SK-N-SH treated with all-trans-retinoic acid at 6 μM for 48 hours (cell line): Measurements from ENCODE around the gene OOSP2.

Experiments used
- ARNTL ChIP-seq: fragments of 450-650 bp; formaldehyde crosslinking; IDR thresholded peaks from 2 replicates; pipeline ENCODE4 v1.5.0; 2020; ENCODE audit warnings: low read depth, mild to moderate bottlenecking, moderate library complexity, borderline replicate concordance
- BACH2 ChIP-seq: fragments of 250-450 bp; sonication (Bioruptor Pico); IDR thresholded peaks from 2 replicates; pipeline ENCODE4 v1.9.0; 2021; ENCODE audit warnings: mild to moderate bottlenecking, borderline replicate concordance
- OSR1 ChIP-seq: fragments of 250-450 bp; sonication (Bioruptor Pico); IDR thresholded peaks from 2 replicates; pipeline ENCODE4 v1.8.0; 2022; ENCODE audit warnings: moderate library complexity, mild to moderate bottlenecking, inconsistent platforms
- RARB ChIP-seq: fragments of 250-450 bp; sonication (Bioruptor Pico); IDR thresholded peaks from 2 replicates; pipeline ENCODE4 v1.8.0; 2021; ENCODE audit warnings: mild to moderate bottlenecking, moderate library complexity
- TCF4 ChIP-seq: fragments of 250-450 bp; sonication (Bioruptor Pico); IDR thresholded peaks from 2 replicates; pipeline ENCODE4 v1.8.0; 2021; ENCODE audit warnings: mild to moderate bottlenecking, moderate library complexity, borderline replicate concordance
- TF ChIP-seq, protein P1 (sequence below): fragments of 250-450 bp; sonication (Bioruptor Pico); IDR thresholded peaks from 2 replicates; pipeline ENCODE4 v1.8.0; 2020; ENCODE audit warnings: mild to moderate bottlenecking, moderate library complexity, borderline replicate concordance

DNA sequence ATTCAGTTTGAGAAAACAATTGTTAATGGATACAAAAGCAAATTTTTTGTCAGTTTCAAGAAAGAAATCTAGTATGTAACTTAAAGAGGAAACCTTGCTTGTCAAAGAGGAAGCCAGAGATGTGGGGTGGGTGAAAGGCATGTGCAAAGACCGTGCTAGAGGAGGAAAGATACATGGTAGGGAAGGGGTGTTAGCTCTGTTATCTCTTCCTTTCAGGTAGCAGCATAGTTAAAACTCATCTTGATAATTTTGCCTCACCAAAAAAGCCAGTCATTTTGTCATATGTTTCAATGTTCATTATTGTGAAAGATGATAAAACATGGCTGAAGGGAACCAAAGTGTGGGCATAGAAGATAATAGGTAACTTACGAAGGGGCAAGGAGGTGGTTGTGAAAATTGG is 45.7 kb downstream of the OOSP2 start:
- TF ChIP-seq, protein P1, sequence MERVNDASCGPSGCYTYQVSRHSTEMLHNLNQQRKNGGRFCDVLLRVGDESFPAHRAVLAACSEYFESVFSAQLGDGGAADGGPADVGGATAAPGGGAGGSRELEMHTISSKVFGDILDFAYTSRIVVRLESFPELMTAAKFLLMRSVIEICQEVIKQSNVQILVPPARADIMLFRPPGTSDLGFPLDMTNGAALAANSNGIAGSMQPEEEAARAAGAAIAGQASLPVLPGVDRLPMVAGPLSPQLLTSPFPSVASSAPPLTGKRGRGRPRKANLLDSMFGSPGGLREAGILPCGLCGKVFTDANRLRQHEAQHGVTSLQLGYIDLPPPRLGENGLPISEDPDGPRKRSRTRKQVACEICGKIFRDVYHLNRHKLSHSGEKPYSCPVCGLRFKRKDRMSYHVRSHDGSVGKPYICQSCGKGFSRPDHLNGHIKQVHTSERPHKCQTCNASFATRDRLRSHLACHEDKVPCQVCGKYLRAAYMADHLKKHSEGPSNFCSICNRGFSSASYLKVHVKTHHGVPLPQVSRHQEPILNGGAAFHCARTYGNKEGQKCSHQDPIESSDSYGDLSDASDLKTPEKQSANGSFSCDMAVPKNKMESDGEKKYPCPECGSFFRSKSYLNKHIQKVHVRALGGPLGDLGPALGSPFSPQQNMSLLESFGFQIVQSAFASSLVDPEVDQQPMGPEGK (CRISPR knock-in tag): no peak
- no peak for TF ChIP-seq RARB (CRISPR knock-in tag)
- no peak for TF ChIP-seq ARNTL
- no peak for TF ChIP-seq OSR1 (CRISPR knock-in tag)
- TF ChIP-seq BACH2: no peak
- TF ChIP-seq TCF4: no peak
